H1 (cell line): ENCODE results near the gene HOXC5. TPM values are rescaled to one million over a fixed set of nuclear protein-coding genes. Genes with fewer than 3 reads are reported as not detected.

Experiments
- ATF3 ChIP-seq: IDR thresholded peaks from 2 replicates; pipeline ENCODE4 v1.6.1; 2011; ENCODE audit warnings: low read depth, mild to moderate bottlenecking, low read length; ENCODE audit not compliant: insufficient read depth
- CHD7 ChIP-seq: fragments of 300-600 bp; sonication (generic); IDR thresholded peaks from 2 replicates; pipeline ENCODE4 v1.7.1; 2012; ENCODE audit warnings: low read length, moderate library complexity, mild to moderate bottlenecking, inconsistent platforms; ENCODE audit not compliant: insufficient replicate concordance
- CTBP2 ChIP-seq: IDR thresholded peaks from 2 replicates; pipeline ENCODE4 v1.7.0; 2011; ENCODE audit warnings: borderline replicate concordance, mild to moderate bottlenecking, moderate library complexity, mixed read lengths, low read length; ENCODE audit not compliant: insufficient read depth, insufficient read length
- EP300 ChIP-seq, 2 experiments: IDR thresholded peaks; 1 replicate in 1 of 2; 2 replicates in 1 of 2; pipeline ENCODE4 v1.6.1; 2011 to 2012; ENCODE audit warnings: low read depth in 2 of 2, low read length in 2 of 2, mild to moderate bottlenecking in 2 of 2, borderline replicate concordance in 1 of 2, inconsistent platforms in 1 of 2, moderate library complexity in 1 of 2
- JUN ChIP-seq: IDR thresholded peaks from 2 replicates; pipeline ENCODE4 v1.6.1; 2011; ENCODE audit warnings: low read depth, mild to moderate bottlenecking, improper control_type of control experiment, low read length
- KDM4A ChIP-seq: IDR thresholded peaks from one replicate; pipeline ENCODE4 v1.7.1; 2012; ENCODE audit warnings: low read depth, mild to moderate bottlenecking, moderate library complexity, low read length, inconsistent platforms; ENCODE audit not compliant: severe bottlenecking
- POU5F1 ChIP-seq: IDR thresholded peaks from 2 replicates; pipeline ENCODE4 v1.6.1; 2011; ENCODE audit warnings: low read depth, mild to moderate bottlenecking, low read length, moderate library complexity
- RBBP5 ChIP-seq: IDR thresholded peaks from 2 replicates; pipeline ENCODE4 v1.7.1; 2012; ENCODE audit warnings: low read depth, mild to moderate bottlenecking, inconsistent platforms, low read length, moderate library complexity, borderline replicate concordance
- SRF ChIP-seq: IDR thresholded peaks from 2 replicates; pipeline ENCODE4 v1.6.1; 2011; ENCODE audit warnings: mild to moderate bottlenecking, low read depth, low read length, moderate library complexity
- TCF12 ChIP-seq: IDR thresholded peaks from 2 replicates; pipeline ENCODE4 v1.6.1; 2011; ENCODE audit warnings: low read depth, mild to moderate bottlenecking, low read length
- polyA plus RNA-seq, 7 experiments: library from polyadenylated mRNA; depleted of rRNA in 3 of 7; stranded (reverse) in 5 of 7; unstranded in 2 of 7; fragments of >200 nt in 5 of 7; fragments of 200-250 nt in 2 of 7; gene quantifications; 1 replicate in 5 of 7; 2 replicates in 1 of 7; 4 replicates in 1 of 7; pipeline versions ENCODE4 v1.2.1 to v1.2.3, GENCODE V29; 2011 to 2013; ENCODE audit warnings: missing spikeins in 2 of 7, mixed read lengths in 2 of 7
- total RNA-seq: library from RNA; stranded (reverse); fragmentation: NEBNext Ultra II Directional; extraction: Animal tissue kit (Norgen Biotek cat#: 25700); gene quantifications from 2 replicates; pipeline ENCODE4 v1.2.1, GENCODE V29; 2021

Gene HOXC5
- total and polyA plus RNA-seq, 2 of the 8 experiments (the other 6 are each of a cell fraction or from before 2014, with no cell fraction given) = not detected

GRCh38 chr12:54068418-54069070 is 35.7 kb downstream of the HOXC5 start (continued):
- TF ChIP-seq CHD7 (no peak), EP300 (IDR thresholded peaks at IDR 0.05; ENCODE audit: borderline replicate concordance in 1 of 2, low read depth in 2 of 2, low read length in 2 of 2) (no peak), POU5F1 (no peak), SRF (no peak), CTBP2 (no peak), JUN (no peak), RBBP5 (no peak), TCF12 (no peak), ATF3 (no peak), KDM4A (no peak)
